Ishikawa (cell line): ENCODE data around the gene COL9A2.

ENCODE experiments used
- EGR1 ChIP-seq: IDR thresholded peaks from 2 replicates; pipeline ENCODE4 v1.6.1; 2012
- EP300 ChIP-seq: IDR thresholded peaks from 2 replicates; pipeline ENCODE4 v1.6.1; 2012; ENCODE audit warnings: borderline replicate concordance
- FOXM1 ChIP-seq: IDR thresholded peaks from 2 replicates; pipeline ENCODE4 v1.6.1; 2012; ENCODE audit warnings: low read depth, borderline replicate concordance
- RAD21 ChIP-seq: IDR thresholded peaks from 2 replicates; pipeline ENCODE4 v1.6.1; 2012; ENCODE audit warnings: low read depth
- TAF1 ChIP-seq: IDR thresholded peaks from 2 replicates; pipeline ENCODE4 v1.6.1; 2012; ENCODE audit warnings: low read depth, mild to moderate bottlenecking
- YY1 ChIP-seq: IDR thresholded peaks from 2 replicates; pipeline ENCODE4 v1.6.1; 2012; ENCODE audit warnings: low read depth
- ZBTB7A ChIP-seq: IDR thresholded peaks from 2 replicates; pipeline ENCODE4 v1.6.1; 2012; ENCODE audit warnings: low read depth
- TF ChIP-seq, protein P1 (sequence below): IDR thresholded peaks from 2 replicates; pipeline ENCODE4 v1.6.1; 2012
- TF ChIP-seq, protein P2 (sequence below): IDR thresholded peaks from 2 replicates; pipeline ENCODE4 v1.6.1; 2012
- TF ChIP-seq, protein P3 (sequence below): IDR thresholded peaks from 2 replicates; pipeline ENCODE4 v1.6.1; 2012; ENCODE audit warnings: low read depth, mild to moderate bottlenecking

DNA sequence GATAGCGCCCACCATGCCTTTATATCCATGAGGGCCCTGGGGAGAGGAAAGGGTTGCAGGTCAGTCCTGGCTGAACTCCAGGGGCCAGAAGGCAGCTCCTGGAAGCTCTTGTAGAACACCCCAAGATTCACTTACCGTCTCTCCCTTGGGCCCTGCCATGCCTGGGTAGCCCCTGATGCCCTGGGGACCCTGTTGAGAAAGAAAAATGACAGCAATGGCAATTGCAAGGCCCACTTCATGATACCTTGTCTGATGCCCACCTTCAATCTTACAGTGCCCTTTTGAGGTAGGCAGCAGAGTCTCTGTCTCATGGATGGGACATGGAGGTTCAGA lies 7.0 kb downstream of the COL9A2 start:
- no peak for TF ChIP-seq EP300
- no peak for TF ChIP-seq TAF1
- TF ChIP-seq ZBTB7A = no peak
- TF ChIP-seq, protein P1, sequence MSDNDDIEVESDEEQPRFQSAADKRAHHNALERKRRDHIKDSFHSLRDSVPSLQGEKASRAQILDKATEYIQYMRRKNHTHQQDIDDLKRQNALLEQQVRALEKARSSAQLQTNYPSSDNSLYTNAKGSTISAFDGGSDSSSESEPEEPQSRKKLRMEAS = no peak
- TF ChIP-seq, protein P2, sequence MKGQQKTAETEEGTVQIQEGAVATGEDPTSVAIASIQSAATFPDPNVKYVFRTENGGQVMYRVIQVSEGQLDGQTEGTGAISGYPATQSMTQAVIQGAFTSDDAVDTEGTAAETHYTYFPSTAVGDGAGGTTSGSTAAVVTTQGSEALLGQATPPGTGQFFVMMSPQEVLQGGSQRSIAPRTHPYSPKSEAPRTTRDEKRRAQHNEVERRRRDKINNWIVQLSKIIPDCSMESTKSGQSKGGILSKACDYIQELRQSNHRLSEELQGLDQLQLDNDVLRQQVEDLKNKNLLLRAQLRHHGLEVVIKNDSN = no peak
- TF ChIP-seq FOXM1 = no peak
- TF ChIP-seq RAD21 = no peak
- no peak for TF ChIP-seq EGR1
- TF ChIP-seq YY1 = no peak
- TF ChIP-seq, protein P3, sequence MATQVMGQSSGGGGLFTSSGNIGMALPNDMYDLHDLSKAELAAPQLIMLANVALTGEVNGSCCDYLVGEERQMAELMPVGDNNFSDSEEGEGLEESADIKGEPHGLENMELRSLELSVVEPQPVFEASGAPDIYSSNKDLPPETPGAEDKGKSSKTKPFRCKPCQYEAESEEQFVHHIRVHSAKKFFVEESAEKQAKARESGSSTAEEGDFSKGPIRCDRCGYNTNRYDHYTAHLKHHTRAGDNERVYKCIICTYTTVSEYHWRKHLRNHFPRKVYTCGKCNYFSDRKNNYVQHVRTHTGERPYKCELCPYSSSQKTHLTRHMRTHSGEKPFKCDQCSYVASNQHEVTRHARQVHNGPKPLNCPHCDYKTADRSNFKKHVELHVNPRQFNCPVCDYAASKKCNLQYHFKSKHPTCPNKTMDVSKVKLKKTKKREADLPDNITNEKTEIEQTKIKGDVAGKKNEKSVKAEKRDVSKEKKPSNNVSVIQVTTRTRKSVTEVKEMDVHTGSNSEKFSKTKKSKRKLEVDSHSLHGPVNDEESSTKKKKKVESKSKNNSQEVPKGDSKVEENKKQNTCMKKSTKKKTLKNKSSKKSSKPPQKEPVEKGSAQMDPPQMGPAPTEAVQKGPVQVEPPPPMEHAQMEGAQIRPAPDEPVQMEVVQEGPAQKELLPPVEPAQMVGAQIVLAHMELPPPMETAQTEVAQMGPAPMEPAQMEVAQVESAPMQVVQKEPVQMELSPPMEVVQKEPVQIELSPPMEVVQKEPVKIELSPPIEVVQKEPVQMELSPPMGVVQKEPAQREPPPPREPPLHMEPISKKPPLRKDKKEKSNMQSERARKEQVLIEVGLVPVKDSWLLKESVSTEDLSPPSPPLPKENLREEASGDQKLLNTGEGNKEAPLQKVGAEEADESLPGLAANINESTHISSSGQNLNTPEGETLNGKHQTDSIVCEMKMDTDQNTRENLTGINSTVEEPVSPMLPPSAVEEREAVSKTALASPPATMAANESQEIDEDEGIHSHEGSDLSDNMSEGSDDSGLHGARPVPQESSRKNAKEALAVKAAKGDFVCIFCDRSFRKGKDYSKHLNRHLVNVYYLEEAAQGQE = no peak
